HG03139 (cell line): ENCODE results near the gene NASP.

ENCODE experiments used
- ATAC-seq: cut with Tn5 transposase; IDR thresholded peaks from one replicate; pipeline ENCODE4 v1.9.1; 2021; ENCODE audit not compliant: unreplicated experiment

Gene NASP

DNA sequence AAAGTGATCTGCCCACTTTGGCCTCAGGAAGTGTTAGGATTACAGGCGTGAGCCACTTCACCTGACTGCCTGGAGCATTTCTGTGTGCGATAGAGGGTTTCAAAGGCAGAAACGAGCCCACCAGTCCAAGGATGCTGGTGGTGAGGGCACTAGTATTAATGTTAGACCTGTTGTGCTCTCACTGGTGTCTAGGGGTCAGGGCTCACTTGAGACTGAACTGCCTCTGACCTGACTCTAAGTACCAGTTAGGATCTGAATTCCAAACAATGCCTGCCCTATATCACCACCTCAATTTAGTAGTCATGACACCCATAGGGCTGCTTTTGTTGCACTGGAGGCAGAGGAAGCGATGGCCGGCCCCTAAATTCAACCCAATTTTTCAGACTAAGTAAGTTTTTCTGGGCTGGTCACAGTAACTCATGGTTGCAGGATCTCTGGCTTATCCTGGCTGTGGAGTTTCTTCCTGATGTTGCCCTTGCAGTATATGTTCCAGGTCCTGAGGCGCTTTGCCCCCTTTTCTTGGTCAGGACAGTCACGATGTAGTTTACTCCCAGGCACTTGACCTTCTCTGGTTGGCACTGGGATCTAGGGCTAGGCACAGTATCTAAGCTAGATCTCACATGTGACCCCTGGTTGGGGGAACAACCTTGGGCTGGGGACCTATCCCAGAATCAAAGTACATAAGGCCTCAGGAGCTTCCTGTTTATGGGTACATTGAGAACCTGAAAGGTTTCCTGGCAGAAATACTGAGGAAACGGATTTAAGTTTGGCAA is 35.5 kb downstream of the NASP start:
- no peak for ATAC-seq

DNA sequence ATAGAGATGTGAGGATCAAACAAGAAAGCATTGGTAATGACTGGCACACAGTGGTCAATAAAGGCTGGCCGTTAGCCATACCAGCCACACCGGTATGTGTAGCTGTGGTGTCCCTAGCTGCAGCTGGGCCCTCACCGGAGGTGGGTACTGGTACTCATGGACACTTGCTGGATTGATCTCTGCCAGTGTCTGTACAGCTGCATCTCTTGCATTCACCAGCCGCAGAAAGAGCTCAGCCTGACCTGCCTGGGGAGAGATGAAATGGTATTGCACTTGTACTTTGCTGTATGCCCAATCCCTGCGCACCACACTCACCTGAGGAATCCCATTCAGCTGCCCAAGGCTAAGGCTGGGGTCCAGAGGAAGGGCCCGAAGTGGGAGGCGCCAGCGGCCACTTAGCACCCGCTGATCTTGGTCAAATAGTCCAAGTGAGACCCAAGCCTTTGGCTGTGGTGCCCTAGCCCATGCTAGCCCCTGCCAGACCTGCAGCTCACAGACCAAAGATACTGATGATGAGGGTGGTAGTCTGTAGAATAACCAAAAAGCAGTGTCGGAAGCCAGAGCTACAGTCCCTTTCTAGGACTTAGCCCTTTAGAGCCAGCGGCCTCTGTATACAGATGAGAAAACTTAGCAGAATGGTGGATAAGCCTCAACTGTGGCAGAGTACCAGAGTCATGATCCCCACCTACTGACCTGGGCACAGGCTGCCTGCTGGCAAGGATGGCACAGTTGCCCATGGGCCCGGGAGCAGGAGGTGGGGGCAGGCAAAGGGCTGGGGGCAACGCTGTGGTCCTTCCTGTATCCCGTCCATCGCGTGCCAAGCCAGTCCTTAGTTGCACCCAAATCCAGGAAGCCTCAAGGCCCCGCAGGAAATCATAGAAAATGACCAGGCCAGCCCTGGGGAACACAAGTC is 37.0 kb downstream of the NASP start:
- ATAC-seq = no peak

DNA sequence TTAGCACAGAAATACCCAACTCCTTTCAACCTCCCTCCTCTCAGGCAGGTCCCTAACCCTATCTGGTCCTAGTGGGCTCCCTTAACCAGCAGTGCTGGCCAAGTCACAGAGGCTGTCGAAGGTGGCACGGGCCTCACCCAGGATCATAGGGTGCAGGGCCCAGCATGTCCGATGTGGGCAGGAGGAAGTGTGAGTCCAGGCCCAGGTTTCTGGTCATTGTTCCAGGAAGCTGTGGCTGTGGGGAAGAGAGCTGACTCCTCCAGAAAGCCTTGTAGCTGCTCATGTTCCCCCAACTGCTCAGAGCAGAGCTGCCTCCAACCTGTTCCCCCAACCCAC is 37.6 kb downstream of the NASP start:
- ATAC-seq = no peak

- no peak for ATAC-seq
Measured at GRCh38 chr1:45621895-45622523, 38.2 kb downstream of the NASP start.

GRCh38 chr1:45622524-45623394 is 38.9 kb downstream of the NASP start:
- ATAC-seq = no peak

DNA sequence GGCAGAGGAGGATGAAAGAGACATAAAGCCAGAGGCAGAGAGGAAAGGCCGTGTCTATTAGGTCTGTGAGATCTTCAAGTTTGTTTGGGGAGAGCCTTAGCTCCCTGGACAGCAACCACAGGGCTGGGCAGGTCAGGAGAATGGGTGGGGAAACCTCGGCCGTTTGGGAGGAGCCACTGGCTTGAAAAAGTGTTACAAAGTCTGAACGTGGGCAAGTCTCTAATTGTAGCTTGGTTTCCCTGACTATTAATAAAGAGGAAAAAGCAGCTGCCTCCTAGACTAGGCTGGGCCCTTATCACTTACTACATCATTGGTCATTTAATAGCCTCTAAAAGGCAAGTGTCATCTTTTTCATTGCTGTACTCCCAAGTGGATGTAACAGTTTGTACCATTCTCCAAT is 40.1 kb downstream of the NASP start, which contains the start of gene CCDC17:
TSS of gene CCDC17 (minus strand) at position 83 of the 400 bp plus-strand sequence. CDS start 145 bp downstream, outside the sequence.
- no peak for ATAC-seq

GRCh38 chr1:45629035-45629434 is 45.2 kb downstream of the NASP start:
- ATAC-seq = no peak

DNA sequence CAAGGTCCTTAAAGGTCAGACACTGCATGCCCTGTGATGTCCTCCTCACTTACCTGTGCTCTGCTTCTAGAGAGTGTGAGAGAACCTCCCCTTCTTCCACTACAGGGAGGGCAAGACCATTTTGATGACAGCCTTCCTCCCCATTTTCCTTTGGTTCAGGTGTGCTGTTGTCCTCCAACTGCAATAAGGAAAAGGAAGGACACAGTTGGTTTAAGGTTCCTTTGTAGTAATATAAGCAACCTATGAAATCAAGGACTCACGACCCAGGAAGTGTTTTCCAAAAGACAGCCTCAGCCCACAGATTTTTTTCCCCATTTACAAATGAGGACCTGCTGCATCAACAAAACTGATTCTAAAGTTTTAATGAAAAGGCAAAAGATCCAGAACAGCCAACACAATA is 46.6 kb downstream of the NASP start:
- ATAC-seq = no peak

GRCh38 chr1:45635211-45635610 is 51.4 kb downstream of the NASP start:
- no peak for ATAC-seq

GRCh38 chr1:45640293-45640692 is 56.5 kb downstream of the NASP start:
- no peak for ATAC-seq

DNA sequence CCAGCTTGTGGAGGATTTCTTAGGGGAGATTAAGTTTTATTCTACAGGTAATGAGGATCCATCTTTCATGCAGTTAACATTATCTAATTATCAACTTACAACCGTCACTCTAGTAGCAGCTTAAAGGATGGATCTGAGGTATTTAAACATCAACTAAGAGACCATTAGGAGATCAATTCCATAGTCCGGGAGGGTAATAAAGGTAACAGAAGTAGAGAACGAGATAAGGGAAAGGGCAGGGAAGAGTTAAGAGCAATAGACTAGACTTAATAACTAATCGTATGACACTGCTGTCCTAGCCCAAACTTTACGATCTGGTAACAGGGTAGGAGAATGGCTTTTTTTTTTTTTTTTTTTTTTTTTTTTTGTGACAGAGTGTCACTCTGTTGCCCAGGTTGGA is 59.5 kb downstream of the NASP start:
- no peak for ATAC-seq

- no peak for ATAC-seq
Measured at GRCh38 chr1:45643978-45644377, 60.1 kb downstream of the NASP start.

DNA sequence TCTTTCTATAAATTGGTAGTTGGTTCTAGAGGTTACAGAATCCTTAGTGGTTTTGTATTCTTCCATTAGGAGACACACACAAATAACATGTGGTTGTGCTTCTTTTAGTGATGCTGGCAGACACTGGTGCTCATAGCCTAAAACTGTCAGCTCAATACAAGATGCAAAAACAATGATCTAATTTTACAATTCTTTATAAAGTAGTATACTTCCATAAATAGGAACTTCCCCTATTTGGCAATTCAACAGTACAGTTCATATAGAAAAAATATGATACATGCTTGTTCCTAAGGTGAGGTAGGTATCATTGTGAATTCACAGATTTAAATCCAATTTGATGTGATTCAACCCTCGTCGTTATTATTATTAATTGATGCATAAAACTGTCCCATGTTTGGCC is 60.8 kb downstream of the NASP start:
- ATAC-seq = no peak

- ATAC-seq = no peak
Measured at GRCh38 chr1:45647248-45648021, 63.6 kb downstream of the NASP start.

- no peak for ATAC-seq
Measured at GRCh38 chr1:45654540-45655280, 70.9 kb downstream of the NASP start.

DNA sequence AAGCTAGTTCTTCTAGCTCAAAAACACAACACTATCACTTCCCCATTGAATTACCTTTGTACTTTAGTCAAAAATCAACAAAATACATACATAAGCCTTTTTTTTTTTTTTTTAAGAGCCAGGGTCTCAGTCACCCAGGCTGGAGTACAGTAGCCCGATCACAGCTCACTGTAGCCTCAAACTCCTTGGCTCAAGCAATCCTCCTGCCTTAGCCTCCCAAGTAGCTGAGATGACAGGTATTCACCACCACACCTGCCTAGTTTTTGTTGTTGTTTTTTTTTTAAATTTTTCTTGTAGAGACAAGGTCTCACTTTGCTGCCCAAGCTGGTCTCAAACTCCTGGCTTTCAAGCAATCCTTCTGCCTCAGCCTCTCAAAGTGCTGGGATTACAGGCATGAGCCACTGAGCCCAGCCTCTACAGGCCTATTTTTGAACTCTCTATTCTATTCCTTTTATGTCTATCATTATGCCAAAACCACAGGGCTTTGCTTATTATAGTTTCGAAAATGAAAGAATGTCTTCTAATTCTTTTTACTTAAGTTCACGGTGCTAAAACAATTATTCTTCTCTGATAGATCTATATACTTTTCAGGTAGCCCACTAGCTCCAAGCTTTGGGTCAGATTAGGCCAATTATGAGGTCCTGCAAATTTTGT is 72.9 kb downstream of the NASP start:
- no peak for ATAC-seq

DNA sequence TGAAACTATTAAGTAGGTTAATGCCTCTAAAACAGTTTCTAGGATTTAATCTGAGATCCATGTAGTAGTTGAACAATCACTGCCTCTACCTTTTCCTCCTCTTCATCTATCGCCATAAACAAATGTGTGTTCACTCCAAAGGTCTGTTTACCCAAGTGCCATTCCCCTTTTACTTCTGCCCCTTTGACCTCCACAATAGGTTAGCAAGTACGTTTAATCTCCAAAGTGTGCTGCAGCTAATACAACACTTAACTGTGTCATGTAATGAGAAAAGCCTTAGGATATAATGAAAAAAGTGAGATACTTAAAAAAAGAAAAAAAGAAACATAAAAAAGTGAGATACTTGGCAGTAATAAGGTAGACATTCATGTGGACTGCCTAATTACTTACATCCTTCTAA is 74.3 kb downstream of the NASP start:
- no peak for ATAC-seq

DNA sequence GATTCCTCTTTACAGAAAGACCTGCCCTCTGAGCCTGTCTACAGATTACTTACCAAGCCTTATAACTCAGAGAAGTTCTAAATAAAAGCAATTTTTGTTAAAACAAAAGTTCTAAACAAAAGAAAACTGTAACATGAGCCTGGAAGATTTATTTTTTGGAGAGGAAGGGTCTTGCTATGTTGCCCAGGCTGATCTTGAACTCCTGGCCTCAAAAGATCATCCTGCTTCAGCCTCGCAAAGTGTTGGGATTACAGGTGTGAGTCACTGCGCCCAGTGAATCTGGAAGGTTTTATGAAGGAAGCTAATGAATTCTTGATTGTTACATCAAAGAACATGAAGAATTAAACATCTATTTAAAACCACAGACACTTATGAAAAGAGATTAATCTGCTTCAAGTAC is 75.4 kb downstream of the NASP start:
- ATAC-seq = no peak

GRCh38 chr1:45660336-45660735 is 76.5 kb downstream of the NASP start:
- ATAC-seq = no peak
